Measurements from ENCODE around the gene OR4N5. TPM values are rescaled to one million over a fixed set of nuclear protein-coding genes. Genes with fewer than 3 reads are reported as not detected.

Gene OR4N5
- total RNA-seq (2021; ENCODE audit: unreplicated experiment) (not detected), Bru-seq, nascent RNA (not detected), BruChase-seq, experiment 1, labeled RNA remaining after a 6-hour chase (not detected), BruChase-seq, experiment 2, labeled RNA remaining after a 2-hour chase (not detected)
- not detected in 2 replicates for polyA plus RNA-seq (2012)
- long read RNA-seq, result 0 reads

GRCh38 chr14:20138520-20138919, at the start of gene OR4N5:
Gene OR4N5, plus strand, starts transcription at chr14:20138820. Its CDS starts 4,916 bp downstream, at chr14:20143736.
- DNase-seq (ENCODE audit: low read depth, low spot score) (no peak), ATAC-seq (no peak)
- no peaks in the 10 kb centered on the region for H3K4me1 ChIP-seq (ENCODE audit: control insufficient read depth in 1 of 2, insufficient read depth in 2 of 2, low read length in 2 of 2)
- no peaks in the 10 kb centered on the region for H4K20me1 ChIP-seq (ENCODE audit: insufficient read depth)
- H3K9ac ChIP-seq (ENCODE audit: low read length), result no peak within 1 kb of the TSS
- H3K4me3 ChIP-seq (replicated peaks in 1 of 2; ENCODE audit: low read depth in 1 of 2, low read length in 2 of 2), result no peak within 1 kb of the TSS
- RAD21 ChIA-PET (ENCODE audit: low non-redundant PET in 1 of 2, low total read pairs in 2 of 2, uncharacterized antibody in 2 of 2, unreplicated experiment in 2 of 2), result no interaction called here
- H3K9me3 ChIP-seq (ENCODE audit: control insufficient read depth in 1 of 2, insufficient read depth in 1 of 2, low read depth in 1 of 2, low read length in 2 of 2), result no peaks in the 10 kb centered on the region
- H3K79me2 ChIP-seq (ENCODE audit: insufficient read depth, low read length), result no peaks in the 10 kb centered on the region
- no peaks in the 10 kb centered on the region for H3K36me3 ChIP-seq (ENCODE audit: control insufficient read depth in 1 of 2, insufficient read depth in 2 of 2, low read length in 2 of 2)
- no peak within 1 kb of the TSS for H2AFZ ChIP-seq (ENCODE audit: low read depth, low read length, poor library complexity, severe bottlenecking)
- POLR2A ChIA-PET, result no interaction called here
- no peak within 1 kb of the TSS for H3K4me2 ChIP-seq (ENCODE audit: low read length)
- BruUV-seq (replicated peaks), result no TSS peak
- no peak within 1 kb of the TSS for H3K27ac ChIP-seq (ENCODE audit: low read depth, low read length)
- CTCF ChIA-PET, result no interaction called here
- no peaks in the 10 kb centered on the region for H3K27me3 ChIP-seq (ENCODE audit: insufficient read depth, low read length)
- TF ChIP-seq EGR1 (IDR thresholded peaks at IDR 0.05; ENCODE audit: low read depth), result no peak
- TF ChIP-seq EZH2 (IDR thresholded peaks at IDR 0.05), result no peak
- no peaks in the 10 kb centered on the region for H3K9me2 ChIP-seq (ENCODE audit: insufficient read depth)
- intact Hi-C loops (cut with micrococcal nuclease), result no loop called here

GRCh38 chr14:20092050-20092449, 46.6 kb upstream of the OR4N5 start:
- no peaks in the 10 kb centered on the region for H3K79me2 ChIP-seq (ENCODE audit: insufficient read depth, low read length)
- POLR2A ChIA-PET, result no interaction called here
- H2AFZ ChIP-seq (ENCODE audit: low read depth, low read length, poor library complexity, severe bottlenecking), result no peak overlapping the region
- no peak overlapping the region for H3K4me3 ChIP-seq (replicated peaks in 1 of 2; ENCODE audit: low read depth in 1 of 2, low read length in 2 of 2)
- RAD21 ChIA-PET (ENCODE audit: low non-redundant PET in 1 of 2, low total read pairs in 2 of 2, uncharacterized antibody in 2 of 2, unreplicated experiment in 2 of 2), result no interaction called here
- CTCF ChIA-PET, result no interaction called here
- H4K20me1 ChIP-seq (ENCODE audit: insufficient read depth), result no peaks in the 10 kb centered on the region; the same call in 1 of the 2 replicates
- no peaks in the 10 kb centered on the region for H3K9me2 ChIP-seq (ENCODE audit: insufficient read depth)
- no peaks in the 10 kb centered on the region for H3K27me3 ChIP-seq (ENCODE audit: insufficient read depth, low read length)
- DNase-seq (ENCODE audit: low read depth, low spot score) (no peak), ATAC-seq (no peak)
- no peaks in the 10 kb centered on the region for H3K36me3 ChIP-seq (ENCODE audit: control insufficient read depth in 1 of 2, insufficient read depth in 2 of 2, low read length in 2 of 2)
- H3K9me3 ChIP-seq (ENCODE audit: control insufficient read depth in 1 of 2, insufficient read depth in 1 of 2, low read depth in 1 of 2, low read length in 2 of 2), result no peaks in the 10 kb centered on the region; a peak in 1 of 4 replicates
- BruUV-seq (replicated peaks), result no TSS peak
- intact Hi-C loops (cut with micrococcal nuclease), result no loop called here
- no peak overlapping the region for H3K4me2 ChIP-seq (ENCODE audit: low read length)
- no peak overlapping the region for H3K27ac ChIP-seq (ENCODE audit: low read depth, low read length)
- no peaks in the 10 kb centered on the region; a peak in 1 of 4 replicates for H3K4me1 ChIP-seq (ENCODE audit: control insufficient read depth in 1 of 2, insufficient read depth in 2 of 2, low read length in 2 of 2)
- TF ChIP-seq CTCF (IDR thresholded peaks at IDR 0.05 in 2 of 3, conservative IDR thresholded peaks at IDR 0.05 in 1 of 3; ENCODE audit: borderline replicate concordance in 1 of 3, insufficient read depth in 1 of 3, low read depth in 2 of 3, low read length in 2 of 3) (no peak), TCF7L2 (IDR thresholded peaks at IDR 0.05; ENCODE audit: borderline replicate concordance, extremely low read depth, insufficient read depth, insufficient read length) (no peak), CBX3 (IDR thresholded peaks at IDR 0.05; ENCODE audit: low read depth) (no peak), CEBPB (IDR thresholded peaks at IDR 0.05; ENCODE audit: low read depth) (no peak), RAD21 (IDR thresholded peaks at IDR 0.05; ENCODE audit: low read depth) (no peak), YY1 (IDR thresholded peaks at IDR 0.05; ENCODE audit: extremely low read depth, insufficient replicate concordance, low read depth, low read length) (no peak), ATF3 (IDR thresholded peaks at IDR 0.05) (no peak), POLR2AphosphoS5 (IDR thresholded peaks at IDR 0.05; ENCODE audit: low read depth, low read length) (no peak), MAX (IDR thresholded peaks at IDR 0.05) (no peak), EZH2 (IDR thresholded peaks at IDR 0.05) (no peak), SRF (IDR thresholded peaks at IDR 0.05; ENCODE audit: low read depth) (no peak), SP1 (IDR thresholded peaks at IDR 0.05; ENCODE audit: low read depth) (no peak)
- no peak overlapping the region for H3K9ac ChIP-seq (ENCODE audit: low read length)
